GM23248 (cell line): ENCODE data around the gene NCAM2. TPM values are rescaled to one million over a fixed set of nuclear protein-coding genes. Genes with fewer than 3 reads are reported as not detected.

Experiments
- DNase-seq: peaks from one replicate; pipeline ENCODE4 v3.0.0-alpha.2; 2015
- H2AFZ ChIP-seq: fragments of 200-600 bp; sonication (generic); 2 replicates; pipeline ENCODE4 v1.6.1; 2016; ENCODE audit warnings: antibody characterized with exemption
- H3F3A ChIP-seq: fragments of 200-600 bp; sonication (generic); 2 replicates; pipeline ENCODE4 v1.6.1; 2016; ENCODE audit warnings: mild to moderate bottlenecking, antibody characterized with exemption, mixed run types; ENCODE audit not compliant: insufficient read depth
- H3K27ac ChIP-seq: fragments of 200-600 bp; sonication (generic); 2 replicates; pipeline ENCODE4 v1.5.1; 2016; ENCODE audit warnings: mild to moderate bottlenecking
- H3K27me3 ChIP-seq: fragments of 200-600 bp; sonication (generic); replicated peaks from 2 replicates; pipeline ENCODE4 v1.6.1; 2016; ENCODE audit warnings: mild to moderate bottlenecking; ENCODE audit not compliant: insufficient read depth
- H3K36me3 ChIP-seq: fragments of 200-600 bp; sonication (generic); 2 replicates; pipeline ENCODE4 v1.6.1; 2016; ENCODE audit warnings: low read depth, mild to moderate bottlenecking
- H3K4me1 ChIP-seq: fragments of 200-600 bp; sonication (generic); 2 replicates; pipeline ENCODE4 v1.6.1; 2016; ENCODE audit warnings: mild to moderate bottlenecking; ENCODE audit not compliant: insufficient read depth
- H3K4me2 ChIP-seq: fragments of 200-600 bp; sonication (generic); one replicate; pipeline ENCODE4 v1.6.1; 2016; ENCODE audit warnings: mild to moderate bottlenecking; ENCODE audit not compliant: unreplicated experiment
- H3K4me3 ChIP-seq: fragments of 200-600 bp; sonication (generic); 2 replicates; pipeline ENCODE4 v1.5.1; 2016; ENCODE audit warnings: mild to moderate bottlenecking
- H3K79me2 ChIP-seq: fragments of 200-600 bp; sonication (generic); 2 replicates; pipeline ENCODE4 v1.6.1; 2016; ENCODE audit warnings: mild to moderate bottlenecking; ENCODE audit not compliant: insufficient read depth
- H3K9ac ChIP-seq: fragments of 200-600 bp; sonication (generic); 2 replicates; pipeline ENCODE4 v1.6.1; 2016; ENCODE audit warnings: mild to moderate bottlenecking
- H3K9me2 ChIP-seq: fragments of 200-600 bp; sonication (generic); 2 replicates; pipeline ENCODE4 v1.6.1; 2016; ENCODE audit warnings: mixed run types, mild to moderate bottlenecking, moderate library complexity; ENCODE audit not compliant: insufficient read depth
- H3K9me3 ChIP-seq: fragments of 200-600 bp; sonication (generic); one replicate; pipeline ENCODE4 v1.6.1; 2017; ENCODE audit warnings: low read depth
- H4K20me1 ChIP-seq: fragments of 200-600 bp; sonication (generic); 2 replicates; pipeline ENCODE4 v1.6.0; 2016; ENCODE audit not compliant: insufficient read depth
- EZH2 ChIP-seq: fragments of 200-600 bp; sonication (generic); IDR thresholded peaks from 2 replicates; pipeline ENCODE4 v1.6.1; 2018; ENCODE audit warnings: antibody characterized with exemption, mild to moderate bottlenecking; ENCODE audit not compliant: insufficient read depth, poor library complexity, severe bottlenecking
- EZH2phosphoT487 ChIP-seq: fragments of 200-600 bp; sonication (generic); IDR thresholded peaks from 2 replicates; pipeline ENCODE4 v1.6.1; 2018; ENCODE audit warnings: antibody characterized with exemption, moderate library complexity, mild to moderate bottlenecking, low read depth; ENCODE audit not compliant: insufficient read depth
- WGBS, 2 experiments: methylation state at CpG; one replicate each; pipeline ENCODE4 v1.1.6; 2015 to 2017; ENCODE audit warnings: low lambda C conversion rate in 2 of 2, low coverage in 1 of 2; ENCODE audit errors: missing lambda C conversion rate in 2 of 2; 5-methylcytosine and 5-hydroxymethylcytosine counted together
- in situ Hi-C: fragments of 300-500 bp; cut with MboI; formaldehyde crosslinking; loops from 2 replicates; pipeline ENCODE4 v1.15.0; 2020
- polyA plus RNA-seq: library from polyadenylated mRNA; unstranded; fragments of >200 nt; fragmentation: Nextera tagmentation; extraction: Ambion mirVana; gene quantifications from 2 replicates; pipeline ENCODE4 v1.2.1, GENCODE V29; 2016
- total RNA-seq: library from RNA; depleted of rRNA; stranded (reverse); fragments of >200 nt; shearing (Covaris generic); gene quantifications from 2 replicates; pipeline ENCODE4 v1.2.3, GENCODE V29; 2014

NCAM2 gene
- total and polyA plus RNA-seq, 2 experiments from 2014 or later: 1.3 to 1.7 TPM

GRCh38 chr21:21025742-21026141 lies 27.5 kb downstream of the NCAM2 start:
- Histone ChIP-seq H3K9me2 (no peaks in the 10 kb centered on the region), H3K9me3 (no peaks in the 10 kb centered on the region), H3K4me1 (no peaks in the 10 kb centered on the region), H3F3A (no peaks in the 10 kb centered on the region), H3K9ac (no peak overlapping the region), H3K27me3 (no peaks in the 10 kb centered on the region), H3K4me2 (no peak overlapping the region), H3K4me3 (no peak overlapping the region), H4K20me1 (no peaks in the 10 kb centered on the region), H3K27ac (no peak overlapping the region), H3K79me2 (no peaks in the 10 kb centered on the region), H2AFZ (no peak overlapping the region), H3K36me3 (no peaks in the 10 kb centered on the region)
- in situ Hi-C loops: no loop called here
- TF ChIP-seq EZH2: no peak
- TF ChIP-seq EZH2phosphoT487: no peak
- no peak for DNase-seq
- 52 to 55% methylated on average over 2 of the region's 2 CpGs for WGBS, 2 experiments

GRCh38 chr21:21028275-21028820 lies 30.1 kb downstream of the NCAM2 start:
- no peaks in the 10 kb centered on the region for H3K27me3 ChIP-seq
- no peak overlapping the region for H2AFZ ChIP-seq
- H3K27ac ChIP-seq: no peak overlapping the region
- H3K79me2 ChIP-seq: no peaks in the 10 kb centered on the region
- H3K9me2 ChIP-seq: no peaks in the 10 kb centered on the region
- no peaks in the 10 kb centered on the region for H3K4me1 ChIP-seq
- WGBS, 2 experiments: 8 to 14% methylated on average over 5 of the region's 5 CpGs
- TF ChIP-seq EZH2phosphoT487: no peak
- TF ChIP-seq EZH2: no peak
- no peak overlapping the region for H3K9ac ChIP-seq
- no peaks in the 10 kb centered on the region for H4K20me1 ChIP-seq
- no peak overlapping the region for H3K4me2 ChIP-seq
- no peak for DNase-seq
- in situ Hi-C loops: no loop called here
- H3K4me3 ChIP-seq: no peak overlapping the region
- no peaks in the 10 kb centered on the region for H3F3A ChIP-seq
- no peaks in the 10 kb centered on the region for H3K9me3 ChIP-seq
- no peaks in the 10 kb centered on the region for H3K36me3 ChIP-seq

- no peaks in the 10 kb centered on the region for H4K20me1 ChIP-seq
- TF ChIP-seq EZH2: no peak
- no peak for TF ChIP-seq EZH2phosphoT487
- no peak for DNase-seq
- H3K9me3 ChIP-seq: no peaks in the 10 kb centered on the region
- no peak overlapping the region for H3K27ac ChIP-seq
- H3K36me3 ChIP-seq: no peaks in the 10 kb centered on the region
- no peaks in the 10 kb centered on the region for H3K27me3 ChIP-seq
- H3K9me2 ChIP-seq: no peaks in the 10 kb centered on the region
- no peak overlapping the region for H3K4me3 ChIP-seq
- H2AFZ ChIP-seq: no peak overlapping the region
- no peaks in the 10 kb centered on the region for H3K4me1 ChIP-seq
- no peaks in the 10 kb centered on the region for H3K79me2 ChIP-seq
- H3K4me2 ChIP-seq: no peak overlapping the region
- H3F3A ChIP-seq: no peaks in the 10 kb centered on the region
- no peak overlapping the region for H3K9ac ChIP-seq
- in situ Hi-C loops: no loop called here
- WGBS, 2 experiments: 8 to 10% methylated on average over 2 of the region's 2 CpGs
Measured at GRCh38 chr21:21029164-21029563, 31.0 kb downstream of the NCAM2 start.

GRCh38 chr21:21030311-21030710 lies 32.1 kb downstream of the NCAM2 start:
- H3K4me2 ChIP-seq: no peak overlapping the region
- no peak overlapping the region for H3K9ac ChIP-seq
- no peaks in the 10 kb centered on the region for H3F3A ChIP-seq
- H3K4me1 ChIP-seq: no peaks in the 10 kb centered on the region
- no peak for TF ChIP-seq EZH2
- no peak for TF ChIP-seq EZH2phosphoT487
- no peak overlapping the region for H3K27ac ChIP-seq
- H2AFZ ChIP-seq: no peak overlapping the region
- H3K9me3 ChIP-seq: no peaks in the 10 kb centered on the region
- H4K20me1 ChIP-seq: no peaks in the 10 kb centered on the region
- H3K27me3 ChIP-seq: no peaks in the 10 kb centered on the region
- H3K9me2 ChIP-seq: no peaks in the 10 kb centered on the region
- H3K4me3 ChIP-seq: no peak overlapping the region
- WGBS, 2 experiments: 58 to 64% methylated on average over 5 of the region's 5 CpGs
- no peak for DNase-seq
- no peaks in the 10 kb centered on the region for H3K36me3 ChIP-seq
- no peaks in the 10 kb centered on the region for H3K79me2 ChIP-seq
- in situ Hi-C loops: no loop called here

GRCh38 chr21:21034036-21034435 lies 35.8 kb downstream of the NCAM2 start:
- Histone ChIP-seq H3F3A (no peaks in the 10 kb centered on the region), H3K4me1 (no peaks in the 10 kb centered on the region), H3K27ac (no peak overlapping the region), H4K20me1 (no peaks in the 10 kb centered on the region), H3K27me3 (no peaks in the 10 kb centered on the region), H3K9me3 (no peaks in the 10 kb centered on the region), H3K36me3 (no peaks in the 10 kb centered on the region), H3K4me2 (no peak overlapping the region), H3K9me2 (no peaks in the 10 kb centered on the region), H3K9ac (no peak overlapping the region), H3K79me2 (no peaks in the 10 kb centered on the region), H3K4me3 (no peak overlapping the region), H2AFZ (no peak overlapping the region)
- DNase-seq: no peak
- 66 to 85% methylated on average over 2 of the region's 2 CpGs for WGBS, 2 experiments
- TF ChIP-seq EZH2 (no peak), EZH2phosphoT487 (no peak)
- in situ Hi-C loops: no loop called here
